Measurements from ENCODE around the gene HOMER1. TPM values are rescaled to one million over a fixed set of nuclear protein-coding genes. Genes with fewer than 3 reads are reported as not detected.

The HOMER1 gene
- total RNA-seq, 1 experiment from 2014 or later = 9.1 TPM

GRCh38 chr5:79413112-79413511 is 100.8 kb downstream of the HOMER1 start:
- Histone ChIP-seq H3K4me1 (ENCODE audit: insufficient read depth, low read length) (no peaks in the 10 kb centered on the region), H3K27me3 (ENCODE audit: low read length) (no peaks in the 10 kb centered on the region), H3K9me2 (replicated peaks; ENCODE audit: low read length) (no peaks in the 10 kb centered on the region), H4K20me1 (ENCODE audit: low read length) (no peaks in the 10 kb centered on the region), H3K27ac (ENCODE audit: low read length) (no peak overlapping the region), H2AFZ (ENCODE audit: low read length) (no peak overlapping the region), H3K36me3 (ENCODE audit: low read depth, low read length) (no peaks in the 10 kb centered on the region), H3K79me2 (ENCODE audit: low read length) (no peaks in the 10 kb centered on the region), H3K4me2 (ENCODE audit: low read length) (no peak overlapping the region), H3K9me3 (ENCODE audit: low read length) (no peaks in the 10 kb centered on the region), H3F3A (ENCODE audit: low read length, unreplicated experiment) (no peaks in the 10 kb centered on the region), H3K9ac (ENCODE audit: low read length) (no peak overlapping the region), H3K4me3 (ENCODE audit: low read length) (no peak overlapping the region)
- peak; percentile 23 for DNase-seq
- no TSS peak for BruUV-seq (replicated peaks)
- CTCF ChIA-PET = no interaction called here
- POLR2A ChIA-PET (ENCODE audit: unreplicated experiment) = no interaction called here
- peak; percentile 75 for ATAC-seq
- intact Hi-C loops (cut with micrococcal nuclease) = no loop called here
- no peak for TF ChIP-seq EZH2 (IDR thresholded peaks at IDR 0.05; ENCODE audit: low read length, unreplicated experiment)
- TF ChIP-seq EZH2phosphoT487 (IDR thresholded peaks at IDR 0.05; ENCODE audit: borderline replicate concordance, low read length) = no peak
- no peak for TF ChIP-seq CTCF (conservative IDR thresholded peaks at IDR 0.05; ENCODE audit: low read depth, low read length)

- POLR2A ChIA-PET (ENCODE audit: unreplicated experiment) = no interaction called here
- H3K9me3 ChIP-seq (ENCODE audit: low read length) = no peaks in the 10 kb centered on the region
Observed at GRCh38 chr5:79408028-79408427, 105.9 kb downstream of the HOMER1 start.

More at GRCh38 chr5:79408028-79408427, 105.9 kb downstream of the HOMER1 start:
- H4K20me1 ChIP-seq (ENCODE audit: low read length) = no peaks in the 10 kb centered on the region
- no peak overlapping the region for H3K4me3 ChIP-seq (ENCODE audit: low read length)
- CTCF ChIA-PET = no interaction called here
- H3F3A ChIP-seq (ENCODE audit: low read length, unreplicated experiment) = no peaks in the 10 kb centered on the region
- no peaks in the 10 kb centered on the region for H3K4me1 ChIP-seq (ENCODE audit: insufficient read depth, low read length)
- H3K9me2 ChIP-seq (replicated peaks; ENCODE audit: low read length) = no peaks in the 10 kb centered on the region
- no peak overlapping the region for H3K9ac ChIP-seq (ENCODE audit: low read length)
- H2AFZ ChIP-seq (ENCODE audit: low read length) = no peak overlapping the region
- H3K27ac ChIP-seq (ENCODE audit: low read length) = no peak overlapping the region
- H3K27me3 ChIP-seq (ENCODE audit: low read length) = no peaks in the 10 kb centered on the region
- BruUV-seq (replicated peaks) = no TSS peak
- H3K4me2 ChIP-seq (ENCODE audit: low read length) = no peak overlapping the region
- no peaks in the 10 kb centered on the region for H3K79me2 ChIP-seq (ENCODE audit: low read length)
- TF ChIP-seq CTCF (conservative IDR thresholded peaks at IDR 0.05; ENCODE audit: low read depth, low read length) (no peak), EZH2phosphoT487 (IDR thresholded peaks at IDR 0.05; ENCODE audit: borderline replicate concordance, low read length) (no peak), EZH2 (IDR thresholded peaks at IDR 0.05; ENCODE audit: low read length, unreplicated experiment) (no peak)
- intact Hi-C loops (cut with micrococcal nuclease) = no loop called here
- ATAC-seq (no peak), DNase-seq (no peak)
- peaks cover 2% of the 10 kb centered on the region; the same call in 1 of the 2 replicates for H3K36me3 ChIP-seq (ENCODE audit: low read depth, low read length)
